ENCODE measurements around the gene HCK.

Gene HCK

GRCh38 chr20:32069711-32070110, 17.7 kb downstream of the HCK start:
- no peak overlapping the region for H3K4me3 ChIP-seq (replicated peaks in 1 of 2; ENCODE audit: low read depth in 2 of 2, low read length in 2 of 2)
- DNase-seq (ENCODE audit: low read depth in 2 of 2), result no peak
- no peak for TF ChIP-seq CTCF (IDR thresholded peaks at IDR 0.05; ENCODE audit: low read depth, low read length)

- TF ChIP-seq CTCF (IDR thresholded peaks at IDR 0.05; ENCODE audit: low read depth, low read length), result no peak
- H3K4me3 ChIP-seq (replicated peaks in 1 of 2; ENCODE audit: low read depth in 2 of 2, low read length in 2 of 2), result no peak overlapping the region
- no peak for DNase-seq (ENCODE audit: low read depth in 2 of 2)
These were observed 18.2 kb downstream of the HCK start for GRCh38 chr20:32070282-32070681.

- no peak for DNase-seq (ENCODE audit: low read depth in 2 of 2)
- no peak overlapping the region for H3K4me3 ChIP-seq (replicated peaks in 1 of 2; ENCODE audit: low read depth in 2 of 2, low read length in 2 of 2)
- TF ChIP-seq CTCF (IDR thresholded peaks at IDR 0.05; ENCODE audit: low read depth, low read length), result no peak
These were observed 18.7 kb downstream of the HCK start for GRCh38 chr20:32070690-32071213.

GRCh38 chr20:32071395-32072167, 19.5 kb downstream of the HCK start:
- no peak for TF ChIP-seq CTCF (IDR thresholded peaks at IDR 0.05; ENCODE audit: low read depth, low read length)
- no peak for DNase-seq (ENCODE audit: low read depth in 2 of 2)
- no peak overlapping the region for H3K4me3 ChIP-seq (replicated peaks in 1 of 2; ENCODE audit: low read depth in 2 of 2, low read length in 2 of 2)

- peak in 1 of 2 donors; percentile 9 for DNase-seq (ENCODE audit: low read depth in 2 of 2)
- no peak overlapping the region for H3K4me3 ChIP-seq (replicated peaks in 1 of 2; ENCODE audit: low read depth in 2 of 2, low read length in 2 of 2)
- no peak for TF ChIP-seq CTCF (IDR thresholded peaks at IDR 0.05; ENCODE audit: low read depth, low read length)
These were observed 20.2 kb downstream of the HCK start for GRCh38 chr20:32072168-32072750.

GRCh38 chr20:32075534-32075933, 23.5 kb downstream of the HCK start:
- no peak overlapping the region for H3K4me3 ChIP-seq (replicated peaks in 1 of 2; ENCODE audit: low read depth in 2 of 2, low read length in 2 of 2)
- no peak for TF ChIP-seq CTCF (IDR thresholded peaks at IDR 0.05; ENCODE audit: low read depth, low read length)
- no peak for DNase-seq (ENCODE audit: low read depth in 2 of 2)
